Measurements from ENCODE around the gene CAPZB. TPM values are rescaled to one million over a fixed set of nuclear protein-coding genes. Genes with fewer than 3 reads are reported as not detected.

CAPZB gene
- total and polyA plus RNA-seq, 12 donors, result 99.7 to 386 (median 164) TPM

GRCh38 chr1:19461220-19461554, 24.2 kb downstream of the CAPZB start:
- Histone ChIP-seq H3K9me3 (replicated peaks in 1 of 3) (no peaks in the 10 kb centered on the region), H3K27me3 (no peaks in the 10 kb centered on the region), H3K36me3 (replicated peaks in 1 of 2) (no peaks in the 10 kb centered on the region), H3K27ac (peak overlapping the region in 2 of 5 donors; percentile 53 to 68), H3K4me1 (replicated peaks in 1 of 2) (peaks cover 26 to 88% of the 10 kb centered on the region in 2 donors), H3K4me3 (no peak overlapping the region)
- TF ChIP-seq, protein P1, sequence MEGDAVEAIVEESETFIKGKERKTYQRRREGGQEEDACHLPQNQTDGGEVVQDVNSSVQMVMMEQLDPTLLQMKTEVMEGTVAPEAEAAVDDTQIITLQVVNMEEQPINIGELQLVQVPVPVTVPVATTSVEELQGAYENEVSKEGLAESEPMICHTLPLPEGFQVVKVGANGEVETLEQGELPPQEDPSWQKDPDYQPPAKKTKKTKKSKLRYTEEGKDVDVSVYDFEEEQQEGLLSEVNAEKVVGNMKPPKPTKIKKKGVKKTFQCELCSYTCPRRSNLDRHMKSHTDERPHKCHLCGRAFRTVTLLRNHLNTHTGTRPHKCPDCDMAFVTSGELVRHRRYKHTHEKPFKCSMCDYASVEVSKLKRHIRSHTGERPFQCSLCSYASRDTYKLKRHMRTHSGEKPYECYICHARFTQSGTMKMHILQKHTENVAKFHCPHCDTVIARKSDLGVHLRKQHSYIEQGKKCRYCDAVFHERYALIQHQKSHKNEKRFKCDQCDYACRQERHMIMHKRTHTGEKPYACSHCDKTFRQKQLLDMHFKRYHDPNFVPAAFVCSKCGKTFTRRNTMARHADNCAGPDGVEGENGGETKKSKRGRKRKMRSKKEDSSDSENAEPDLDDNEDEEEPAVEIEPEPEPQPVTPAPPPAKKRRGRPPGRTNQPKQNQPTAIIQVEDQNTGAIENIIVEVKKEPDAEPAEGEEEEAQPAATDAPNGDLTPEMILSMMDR (IDR thresholded peaks at IDR 0.05), result no peak
- intact Hi-C loops (cut with DNase I), result no loop called here
- WGBS, 4 donors, result 70 to 79% (median 74%) methylated on average over 3 to 6 of the region's 6 CpGs
- DNase-seq, result peak in 3 of 7 donors; percentile 46 to 57 (median 52)

DNA sequence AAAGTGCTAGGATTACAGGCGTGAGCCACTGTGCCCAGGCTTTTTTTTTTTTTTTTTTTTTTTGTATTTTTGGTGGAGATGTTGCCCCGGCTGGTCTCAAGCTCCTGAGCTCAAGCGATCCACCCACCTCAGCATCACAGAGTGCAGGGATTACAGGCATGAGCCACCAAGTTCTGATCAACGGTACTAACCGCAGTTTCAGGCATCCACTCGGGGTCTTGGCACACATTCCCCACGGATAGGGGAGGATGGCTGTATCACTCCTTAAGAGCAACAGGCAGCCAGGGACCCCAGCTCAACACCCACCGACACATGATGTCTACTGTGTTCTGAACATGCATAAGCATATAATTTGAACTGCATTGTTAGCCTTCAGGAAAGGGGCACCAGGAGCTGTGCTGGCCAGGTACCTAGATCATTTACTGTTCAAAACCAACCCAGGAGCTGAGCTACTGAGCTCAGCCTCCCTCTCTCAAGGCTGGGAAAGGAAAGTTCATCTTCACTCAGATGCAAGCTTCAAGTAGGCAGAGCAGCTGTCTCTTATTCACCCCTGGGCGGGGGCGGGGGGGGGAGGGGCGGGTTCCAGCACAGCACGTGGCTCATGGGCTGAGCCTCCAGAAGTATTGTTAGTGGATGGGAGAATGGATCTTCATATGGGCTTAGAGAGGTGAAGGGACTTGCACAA, 24.7 kb downstream of the CAPZB start:
- no peak for DNase-seq
- intact Hi-C loops (cut with DNase I), result no loop called here
- H3K27ac ChIP-seq, result peak overlapping the region in 2 of 5 donors; percentile 53 to 68
- no peaks in the 10 kb centered on the region for H3K36me3 ChIP-seq (replicated peaks in 1 of 2)
- 78 to 92% (median 80%) methylated on average over 8 to 12 of the region's 12 CpGs for WGBS, 4 donors
- TF ChIP-seq, protein P1 (IDR thresholded peaks at IDR 0.05), result no peak
- TF ChIP-seq POLR2A (IDR thresholded peaks at IDR 0.05), result no peak
- no peak overlapping the region for H3K4me3 ChIP-seq
- no peaks in the 10 kb centered on the region for H3K27me3 ChIP-seq
- H3K9me3 ChIP-seq (replicated peaks in 1 of 3), result no peaks in the 10 kb centered on the region
- peaks cover 26 to 87% of the 10 kb centered on the region in 2 donors for H3K4me1 ChIP-seq (replicated peaks in 1 of 2)

DNA sequence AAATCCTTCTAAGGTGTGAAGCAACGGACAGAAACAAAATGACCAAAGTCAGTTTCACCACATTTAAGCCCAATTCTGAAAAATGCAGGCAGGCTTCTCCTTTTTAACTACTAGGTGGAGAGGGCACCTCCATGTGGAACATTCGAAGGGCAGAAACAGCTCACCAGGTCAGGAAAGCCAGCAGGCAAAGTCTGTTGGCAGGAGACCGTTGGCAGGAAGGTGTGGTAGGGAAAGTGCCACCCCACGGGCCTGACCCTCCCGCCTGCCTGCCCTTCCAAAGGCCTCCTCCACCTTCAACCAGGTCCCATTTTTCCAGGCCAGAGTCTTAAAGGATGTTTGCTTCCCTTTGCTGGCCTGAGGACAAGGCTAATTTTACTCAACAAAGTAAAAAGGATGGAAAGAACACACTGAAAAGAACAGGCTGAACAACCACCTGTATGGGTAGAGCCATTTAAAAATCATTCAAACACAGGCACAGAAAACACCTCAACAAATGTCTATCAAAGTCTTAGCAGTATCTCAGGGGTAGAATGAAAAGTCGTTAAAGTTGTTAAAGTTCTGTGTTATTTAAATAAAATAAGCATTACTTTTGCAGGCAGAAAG, 26.4 kb downstream of the CAPZB start:
- intact Hi-C loops (cut with DNase I), result no loop called here
- peak in 2 of 7 donors; percentile 59 to 67 for DNase-seq
- Histone ChIP-seq H3K9me3 (replicated peaks in 1 of 3) (no peaks in the 10 kb centered on the region), H3K4me3 (no peak overlapping the region), H3K27ac (peak overlapping the region in 3 of 5 donors; percentile 14 to 67 (median 24)), H3K4me1 (replicated peaks in 1 of 2) (peaks cover 29 to 91% of the 10 kb centered on the region in 2 donors), H3K36me3 (replicated peaks in 1 of 2) (no peaks in the 10 kb centered on the region), H3K27me3 (no peaks in the 10 kb centered on the region)
- 31 to 58% (median 39%) methylated on average over 6 of the region's 6 CpGs for WGBS, 4 donors
- TF ChIP-seq, protein P1 (IDR thresholded peaks at IDR 0.05), result no peak
- no peak for TF ChIP-seq POLR2A (IDR thresholded peaks at IDR 0.05)

DNA sequence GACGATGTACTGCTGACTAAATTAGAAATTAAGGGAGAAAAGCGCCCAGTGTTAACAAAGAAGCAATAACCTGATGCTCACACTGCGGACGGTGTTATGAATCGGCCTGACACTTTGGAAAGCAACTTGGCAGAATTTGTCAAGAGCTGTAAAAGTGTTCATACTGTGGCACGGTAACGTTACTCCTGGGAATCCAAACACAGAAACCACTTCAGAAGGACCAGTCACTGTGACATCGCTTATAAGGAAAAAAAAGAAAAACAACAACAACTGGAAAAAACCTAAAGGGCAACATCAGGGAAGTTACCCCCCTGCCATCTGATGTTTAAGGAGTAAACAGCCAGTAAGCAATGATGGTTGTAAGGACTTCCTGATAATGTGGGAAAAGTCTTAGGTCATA, 27.7 kb downstream of the CAPZB start:
- H3K27me3 ChIP-seq, result no peaks in the 10 kb centered on the region
- no peaks in the 10 kb centered on the region for H3K36me3 ChIP-seq (replicated peaks in 1 of 2)
- intact Hi-C loops (cut with DNase I), result no loop called here
- no peak overlapping the region for H3K4me3 ChIP-seq
- H3K27ac ChIP-seq, result peak overlapping the region in 1 of 5 donors; percentile 38
- WGBS, 4 donors, result 67 to 86% (median 78%) methylated on average over 8 of the region's 8 CpGs
- no peaks in the 10 kb centered on the region for H3K9me3 ChIP-seq (replicated peaks in 1 of 3)
- DNase-seq, result no peak
- H3K4me1 ChIP-seq (replicated peaks in 1 of 2), result peaks cover 29 to 90% of the 10 kb centered on the region in 2 donors
- TF ChIP-seq, protein P1 (IDR thresholded peaks at IDR 0.05), result no peak
- TF ChIP-seq POLR2A (IDR thresholded peaks at IDR 0.05), result no peak

Data from adrenal gland (tissue), 12 donors.